ENCODE measurements around the gene ZKSCAN2. TPM values are rescaled to one million over a fixed set of nuclear protein-coding genes. Genes with fewer than 3 reads are reported as not detected.

The ZKSCAN2 gene
- total and polyA plus RNA-seq, 2 of the 4 experiments (the other 2 are of a cell fraction) = 1.6 to 3.8 TPM

GRCh38 chr16:25298165-25298872 lies 40.7 kb upstream of the ZKSCAN2 start:
- H4K20me1 ChIP-seq (ENCODE audit: insufficient read depth, low read length) = no peaks in the 10 kb centered on the region
- no TSS peak for BruUV-seq (replicated peaks)
- TF ChIP-seq MXI1 (IDR thresholded peaks at IDR 0.05; ENCODE audit: borderline replicate concordance, low read depth, low read length) = no peak
- TF ChIP-seq RAD21 (IDR thresholded peaks at IDR 0.05; ENCODE audit: low read length) = no peak
- TF ChIP-seq, protein P1, sequence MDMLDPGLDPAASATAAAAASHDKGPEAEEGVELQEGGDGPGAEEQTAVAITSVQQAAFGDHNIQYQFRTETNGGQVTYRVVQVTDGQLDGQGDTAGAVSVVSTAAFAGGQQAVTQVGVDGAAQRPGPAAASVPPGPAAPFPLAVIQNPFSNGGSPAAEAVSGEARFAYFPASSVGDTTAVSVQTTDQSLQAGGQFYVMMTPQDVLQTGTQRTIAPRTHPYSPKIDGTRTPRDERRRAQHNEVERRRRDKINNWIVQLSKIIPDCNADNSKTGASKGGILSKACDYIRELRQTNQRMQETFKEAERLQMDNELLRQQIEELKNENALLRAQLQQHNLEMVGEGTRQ (IDR thresholded peaks at IDR 0.05; ENCODE audit: low read depth, low read length) = no peak
- TF ChIP-seq MAFK (IDR thresholded peaks at IDR 0.05; ENCODE audit: low read depth, low read length) = no peak
- TF ChIP-seq RFX5 (IDR thresholded peaks at IDR 0.05; ENCODE audit: low read depth, low read length) = no peak
- TF ChIP-seq NFE2L2 (IDR thresholded peaks at IDR 0.05; ENCODE audit: low read depth, low read length) = no peak
- TF ChIP-seq, protein P2, sequence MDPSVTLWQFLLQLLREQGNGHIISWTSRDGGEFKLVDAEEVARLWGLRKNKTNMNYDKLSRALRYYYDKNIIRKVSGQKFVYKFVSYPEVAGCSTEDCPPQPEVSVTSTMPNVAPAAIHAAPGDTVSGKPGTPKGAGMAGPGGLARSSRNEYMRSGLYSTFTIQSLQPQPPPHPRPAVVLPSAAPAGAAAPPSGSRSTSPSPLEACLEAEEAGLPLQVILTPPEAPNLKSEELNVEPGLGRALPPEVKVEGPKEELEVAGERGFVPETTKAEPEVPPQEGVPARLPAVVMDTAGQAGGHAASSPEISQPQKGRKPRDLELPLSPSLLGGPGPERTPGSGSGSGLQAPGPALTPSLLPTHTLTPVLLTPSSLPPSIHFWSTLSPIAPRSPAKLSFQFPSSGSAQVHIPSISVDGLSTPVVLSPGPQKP (IDR thresholded peaks at IDR 0.05; ENCODE audit: borderline replicate concordance, low read depth, low read length) = no peak
- no peak for TF ChIP-seq POLR2A (IDR thresholded peaks at IDR 0.05; ENCODE audit: low read depth, low read length)
- no peak for TF ChIP-seq RCOR1 (IDR thresholded peaks at IDR 0.05; ENCODE audit: insufficient replicate concordance, low read length)
- no peak for TF ChIP-seq BHLHE40 (IDR thresholded peaks at IDR 0.05; ENCODE audit: low read depth, low read length)
- TF ChIP-seq, protein P3, sequence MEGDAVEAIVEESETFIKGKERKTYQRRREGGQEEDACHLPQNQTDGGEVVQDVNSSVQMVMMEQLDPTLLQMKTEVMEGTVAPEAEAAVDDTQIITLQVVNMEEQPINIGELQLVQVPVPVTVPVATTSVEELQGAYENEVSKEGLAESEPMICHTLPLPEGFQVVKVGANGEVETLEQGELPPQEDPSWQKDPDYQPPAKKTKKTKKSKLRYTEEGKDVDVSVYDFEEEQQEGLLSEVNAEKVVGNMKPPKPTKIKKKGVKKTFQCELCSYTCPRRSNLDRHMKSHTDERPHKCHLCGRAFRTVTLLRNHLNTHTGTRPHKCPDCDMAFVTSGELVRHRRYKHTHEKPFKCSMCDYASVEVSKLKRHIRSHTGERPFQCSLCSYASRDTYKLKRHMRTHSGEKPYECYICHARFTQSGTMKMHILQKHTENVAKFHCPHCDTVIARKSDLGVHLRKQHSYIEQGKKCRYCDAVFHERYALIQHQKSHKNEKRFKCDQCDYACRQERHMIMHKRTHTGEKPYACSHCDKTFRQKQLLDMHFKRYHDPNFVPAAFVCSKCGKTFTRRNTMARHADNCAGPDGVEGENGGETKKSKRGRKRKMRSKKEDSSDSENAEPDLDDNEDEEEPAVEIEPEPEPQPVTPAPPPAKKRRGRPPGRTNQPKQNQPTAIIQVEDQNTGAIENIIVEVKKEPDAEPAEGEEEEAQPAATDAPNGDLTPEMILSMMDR (conservative IDR thresholded peaks at IDR 0.05; ENCODE audit: low read depth, low read length) = no peak
- no peak for TF ChIP-seq MAZ (IDR thresholded peaks at IDR 0.05; ENCODE audit: borderline replicate concordance, low read depth, low read length)
- no peak for TF ChIP-seq CHD1 (IDR thresholded peaks at IDR 0.05; ENCODE audit: low read depth, low read length)
- no peak for TF ChIP-seq FOS (IDR thresholded peaks at IDR 0.05; ENCODE audit: low read depth, low read length)
- TF ChIP-seq SMC3 (IDR thresholded peaks at IDR 0.05; ENCODE audit: low read depth, low read length) = no peak
- TF ChIP-seq CEBPB (IDR thresholded peaks at IDR 0.05; ENCODE audit: low read depth, low read length) = no peak
- no peak overlapping the region for H3K27ac ChIP-seq (ENCODE audit: insufficient read depth, low read length)
- H3K14ac ChIP-seq (replicated peaks; ENCODE audit: low read depth, low read length) = no peak overlapping the region
- no peak for DNase-seq
- H2BK5ac ChIP-seq (ENCODE audit: low read depth, low read length, poor library complexity, severe bottlenecking) = no peak overlapping the region
- H3K4me2 ChIP-seq (ENCODE audit: low read depth, low read length) = no peak overlapping the region
- no peak overlapping the region for H3K56ac ChIP-seq (ENCODE audit: extremely low read depth, insufficient read depth, low read length)
- no peak overlapping the region for H2BK120ac ChIP-seq (ENCODE audit: low read depth, low read length)
- dilution Hi-C loops (cut with HindIII; ENCODE audit: low sequenced_read_pairs, unreplicated experiment) = no loop called here
- no peak overlapping the region for H2AK5ac ChIP-seq (ENCODE audit: low read depth, low read length)
- H2BK20ac ChIP-seq (ENCODE audit: low read depth, low read length) = no peak overlapping the region
- H2AK9ac ChIP-seq (replicated peaks; ENCODE audit: low read depth, low read length, poor library complexity) = no peak overlapping the region
- no peak overlapping the region for H2AFZ ChIP-seq (replicated peaks; ENCODE audit: low read length, poor library complexity)
- CTCF ChIA-PET = interaction anchor here (0.6 kb wide), 1 partner anchor 33 kb away, joined by 5 read pairs; no protein-coding TSS in a partner anchor
- no peaks in the 10 kb centered on the region for H3K4me1 ChIP-seq (ENCODE audit: control insufficient read depth, insufficient read depth, low read length)
- no peaks in the 10 kb centered on the region for H3K9me3 ChIP-seq (ENCODE audit: control insufficient read depth, insufficient read depth, low read length)
- no peak overlapping the region for H3K4ac ChIP-seq (ENCODE audit: low read depth, low read length)
- POLR2A ChIA-PET (ENCODE audit: unreplicated experiment) = no interaction called here
- H3K79me1 ChIP-seq (ENCODE audit: low read depth in 1 of 2, low read length in 2 of 2) = no peaks in the 10 kb centered on the region
- no peak overlapping the region for H3K4me3 ChIP-seq (ENCODE audit: insufficient read depth, low read depth, low read length)
- no peak overlapping the region for H2BK15ac ChIP-seq (ENCODE audit: low read depth, low read length)
- no peak overlapping the region for H3K9ac ChIP-seq (ENCODE audit: low read depth, low read length)
- H4K91ac ChIP-seq (ENCODE audit: insufficient read depth, low read depth, low read length) = no peak overlapping the region
- in situ Hi-C loops (cut with MboI; ENCODE audit: low sequenced_read_pairs) = no loop called here
- no peak overlapping the region for H4K8ac ChIP-seq (ENCODE audit: low read depth in 2 of 2, low read length in 2 of 2)
- no CpG with 5 or more reads among the region's 5 CpGs for WGBS, 2 experiments (ENCODE audit: extremely low coverage in 2 of 2, insufficient read length in 1 of 2)
- no peak for ATAC-seq (ENCODE audit: low read depth)
- no peak overlapping the region for H4K5ac ChIP-seq (ENCODE audit: low read depth, low read length)
- H3K18ac ChIP-seq (ENCODE audit: low read depth, low read length) = no peak overlapping the region
- intact Hi-C loops (cut with micrococcal nuclease) = no loop called here
- no peaks in the 10 kb centered on the region for H3K36me3 ChIP-seq (ENCODE audit: control insufficient read depth, insufficient read depth, low read length)
- H3K9me1 ChIP-seq (ENCODE audit: insufficient read depth, low read length) = no peaks in the 10 kb centered on the region
- H3K27me3 ChIP-seq (ENCODE audit: control insufficient read depth, insufficient read depth, low read length) = no peaks in the 10 kb centered on the region
- H3K23ac ChIP-seq (ENCODE audit: low read depth, low read length) = no peak overlapping the region

Data from IMR-90 (cell line).